ENCODE measurements around the gene ANG.

- TF ChIP-seq, protein P1, sequence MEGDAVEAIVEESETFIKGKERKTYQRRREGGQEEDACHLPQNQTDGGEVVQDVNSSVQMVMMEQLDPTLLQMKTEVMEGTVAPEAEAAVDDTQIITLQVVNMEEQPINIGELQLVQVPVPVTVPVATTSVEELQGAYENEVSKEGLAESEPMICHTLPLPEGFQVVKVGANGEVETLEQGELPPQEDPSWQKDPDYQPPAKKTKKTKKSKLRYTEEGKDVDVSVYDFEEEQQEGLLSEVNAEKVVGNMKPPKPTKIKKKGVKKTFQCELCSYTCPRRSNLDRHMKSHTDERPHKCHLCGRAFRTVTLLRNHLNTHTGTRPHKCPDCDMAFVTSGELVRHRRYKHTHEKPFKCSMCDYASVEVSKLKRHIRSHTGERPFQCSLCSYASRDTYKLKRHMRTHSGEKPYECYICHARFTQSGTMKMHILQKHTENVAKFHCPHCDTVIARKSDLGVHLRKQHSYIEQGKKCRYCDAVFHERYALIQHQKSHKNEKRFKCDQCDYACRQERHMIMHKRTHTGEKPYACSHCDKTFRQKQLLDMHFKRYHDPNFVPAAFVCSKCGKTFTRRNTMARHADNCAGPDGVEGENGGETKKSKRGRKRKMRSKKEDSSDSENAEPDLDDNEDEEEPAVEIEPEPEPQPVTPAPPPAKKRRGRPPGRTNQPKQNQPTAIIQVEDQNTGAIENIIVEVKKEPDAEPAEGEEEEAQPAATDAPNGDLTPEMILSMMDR (IDR thresholded peaks at IDR 0.05), result no peak
- no peak for TF ChIP-seq POLR2A (IDR thresholded peaks at IDR 0.05)
Measured at GRCh38 chr14:20686386-20687143, 2.0 kb upstream of the ANG start.

Data from esophagus squamous epithelium (tissue), 4 donors.